GM19193 (cell line): Measurements from ENCODE around the gene SPATA13.

ENCODE experiments used
- POLR2A ChIP-seq: IDR thresholded peaks from 4 replicates; pipeline ENCODE4 v1.6.1; 2011; ENCODE audit not compliant: insufficient read depth, insufficient read length; ENCODE audit errors: extremely low read depth

SPATA13 gene

GRCh38 chr13:24150572-24150971, 9.9 kb upstream of the SPATA13 start:
- no peak for TF ChIP-seq POLR2A

- TF ChIP-seq POLR2A, result no peak
Observed at GRCh38 chr13:24151864-24152263, 8.7 kb upstream of the SPATA13 start.

GRCh38 chr13:24152292-24153214, 8.0 kb upstream of the SPATA13 start:
- no peak for TF ChIP-seq POLR2A

DNA sequence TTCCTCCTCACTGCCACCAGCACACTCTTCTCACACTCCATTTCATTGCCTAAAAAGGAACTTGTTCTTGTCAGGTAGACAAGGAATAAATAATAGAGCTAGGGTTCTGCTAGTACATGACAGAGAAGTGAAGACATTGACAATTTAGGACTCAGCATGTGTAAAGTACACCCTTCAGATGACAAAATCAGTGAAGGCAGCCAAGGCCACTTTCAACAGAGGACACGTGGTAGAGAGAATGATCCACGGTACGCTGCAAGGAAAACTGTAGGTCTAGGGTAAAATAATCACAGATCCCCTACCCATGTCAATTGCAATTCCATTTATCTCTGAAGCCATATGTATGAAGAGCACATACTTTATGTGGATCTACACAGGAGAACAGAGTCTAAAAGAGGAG, 7.2 kb upstream of the SPATA13 start:
- no peak for TF ChIP-seq POLR2A

GRCh38 chr13:24153979-24154701, 6.4 kb upstream of the SPATA13 start:
- no peak for TF ChIP-seq POLR2A

DNA sequence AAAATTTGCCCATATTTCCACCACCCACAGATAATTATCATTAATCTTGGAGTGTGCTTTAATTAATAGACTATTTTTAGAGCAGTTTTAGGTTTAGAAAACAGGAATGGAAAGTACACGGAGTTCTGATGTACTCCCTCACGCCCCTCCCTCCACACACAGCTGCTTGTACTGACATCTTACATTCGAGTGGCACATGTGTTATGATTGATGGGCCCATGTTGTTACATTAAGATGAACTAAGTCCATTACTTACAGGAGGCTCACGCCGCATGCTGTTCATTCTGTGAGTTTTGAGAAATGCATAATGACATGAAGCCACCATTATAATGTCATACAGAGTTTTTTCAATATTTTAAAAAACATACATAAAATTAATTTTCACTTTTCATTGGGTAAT, 1.2 kb upstream of the SPATA13 start:
- no peak for TF ChIP-seq POLR2A

- no peak for TF ChIP-seq POLR2A
Observed at GRCh38 chr13:24161010-24161775, 673 bp downstream of the SPATA13 start.

DNA sequence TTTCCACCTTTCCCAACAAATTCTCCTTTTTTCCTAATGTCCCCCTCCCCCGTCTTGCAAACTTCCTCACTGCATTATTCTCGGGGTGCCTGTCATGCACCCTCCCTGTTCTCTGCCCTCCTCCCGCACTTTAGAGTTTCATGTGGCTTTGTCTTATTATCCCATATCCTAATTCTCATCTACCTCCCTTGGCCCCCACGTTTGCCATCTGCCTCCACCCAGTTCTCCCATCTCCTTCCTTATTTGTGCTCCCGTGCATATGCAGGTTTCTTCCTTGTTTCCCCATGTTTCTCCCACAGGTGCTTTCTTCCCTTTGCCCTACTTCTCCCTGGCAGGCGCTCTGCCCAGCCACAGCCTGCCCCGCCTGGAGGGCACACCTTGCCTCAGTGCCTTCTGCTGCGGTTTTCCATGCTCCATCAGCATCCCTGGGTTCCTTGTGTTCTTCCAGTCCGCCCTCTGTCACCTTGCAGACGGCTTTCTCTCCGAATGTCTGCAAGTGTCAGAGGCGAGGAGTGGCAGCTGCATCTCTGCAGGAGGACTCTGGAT, 1.5 kb downstream of the SPATA13 start:
- no peak for TF ChIP-seq POLR2A

DNA sequence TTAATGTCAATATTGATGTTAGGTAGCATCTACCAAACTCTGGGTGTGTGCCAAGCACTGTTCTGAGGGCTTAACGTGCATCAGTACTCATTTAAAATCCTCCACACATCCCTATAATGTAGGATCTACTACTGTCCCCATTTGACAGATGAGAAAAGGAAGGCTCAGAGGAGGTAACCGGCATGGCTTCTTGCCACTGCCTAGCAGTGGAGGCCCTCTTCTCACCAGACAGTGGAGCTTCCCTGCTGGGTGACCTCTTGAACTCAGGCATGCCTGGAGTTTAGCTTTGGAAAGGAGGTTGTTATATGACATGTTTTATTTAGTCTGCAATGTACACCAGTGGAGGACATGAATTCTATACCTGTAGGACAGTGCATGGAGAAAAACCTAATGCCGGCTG, 2.1 kb downstream of the SPATA13 start:
- no peak for TF ChIP-seq POLR2A

- TF ChIP-seq POLR2A, result no peak
Observed at GRCh38 chr13:24165746-24166145, 5.2 kb downstream of the SPATA13 start.

- TF ChIP-seq POLR2A, result no peak
Observed at GRCh38 chr13:24166561-24166960, 6.0 kb downstream of the SPATA13 start.

- TF ChIP-seq POLR2A, result no peak
Observed at GRCh38 chr13:24167666-24168391, 7.3 kb downstream of the SPATA13 start.

GRCh38 chr13:24168392-24168750, 7.9 kb downstream of the SPATA13 start:
- no peak for TF ChIP-seq POLR2A

- no peak for TF ChIP-seq POLR2A
Observed at GRCh38 chr13:24168979-24169378, 8.5 kb downstream of the SPATA13 start.
